HG03378 (cell line): Measurements from ENCODE around the gene GNAL.
"Not testable (repeated sequence)": the region's sequence is repeated elsewhere in the genome, so short reads cannot be mapped to it uniquely, and the experiment has no call there.

Source experiments
- ATAC-seq: cut with Tn5 transposase; IDR thresholded peaks from one replicate; pipeline ENCODE4 v1.9.1; 2021; ENCODE audit warnings: mild to moderate bottlenecking, moderate library complexity; ENCODE audit not compliant: unreplicated experiment

The GNAL gene

DNA sequence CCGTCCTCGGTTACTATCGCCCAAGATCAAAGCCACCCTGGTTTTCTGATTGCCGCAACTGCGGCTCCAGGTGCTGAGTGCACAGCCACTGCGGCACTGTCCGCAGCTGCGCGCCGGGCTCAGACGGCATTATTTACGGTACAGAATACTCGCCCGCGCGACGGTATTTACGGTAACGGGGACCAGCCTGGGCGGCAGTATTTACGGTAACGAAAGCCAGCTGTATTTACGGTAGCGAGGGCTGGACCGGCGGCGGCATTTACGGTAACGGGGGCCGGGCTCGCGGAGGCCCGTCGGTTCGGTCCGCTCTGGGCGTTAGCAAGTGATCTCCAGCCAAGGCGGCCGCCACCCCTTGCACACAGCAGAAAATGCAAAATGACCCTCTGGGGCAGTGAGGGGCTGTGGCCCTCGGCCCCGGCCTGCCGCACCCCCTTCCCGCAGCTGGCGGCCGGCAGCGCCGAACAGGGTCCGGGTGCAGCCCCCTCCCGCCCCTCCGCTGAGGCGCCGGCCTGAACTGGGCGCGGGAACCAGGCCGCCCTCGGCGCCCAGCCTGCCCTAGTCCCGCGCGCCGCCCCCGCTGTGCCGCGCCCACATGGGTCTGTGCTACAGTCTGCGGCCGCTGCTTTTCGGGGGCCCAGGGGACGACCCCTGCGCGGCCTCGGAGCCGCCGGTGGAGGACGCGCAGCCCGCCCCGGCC, at the start of gene GNAL:
Gene GNAL, plus strand, starts transcription at position 293 of the 697 bp plus-strand sequence. Its CDS starts 300 bp downstream, at position 593.
- peak; percentile 56 for ATAC-seq

DNA sequence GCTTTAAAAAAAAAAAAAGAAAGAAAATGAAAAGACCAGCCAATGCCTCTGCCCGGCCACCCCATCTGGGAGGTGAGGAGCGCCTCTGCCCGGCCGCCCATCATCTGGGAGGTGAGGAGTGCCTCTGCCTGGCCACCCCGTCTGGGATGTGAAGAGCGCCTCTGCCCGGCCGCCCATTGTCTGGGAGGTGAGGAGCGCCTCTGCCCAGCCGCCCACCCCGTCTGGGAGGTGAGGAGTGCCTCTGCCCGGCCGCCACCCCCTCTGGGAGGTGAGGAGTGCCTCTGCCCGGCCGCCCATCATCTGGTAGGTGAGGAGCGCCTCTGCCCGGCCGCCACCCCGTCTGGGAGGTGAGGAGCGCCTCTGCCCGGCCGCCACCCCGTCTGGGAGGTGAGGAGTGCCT, 41.8 kb upstream of the GNAL start:
- not testable (repeated sequence) for ATAC-seq

DNA sequence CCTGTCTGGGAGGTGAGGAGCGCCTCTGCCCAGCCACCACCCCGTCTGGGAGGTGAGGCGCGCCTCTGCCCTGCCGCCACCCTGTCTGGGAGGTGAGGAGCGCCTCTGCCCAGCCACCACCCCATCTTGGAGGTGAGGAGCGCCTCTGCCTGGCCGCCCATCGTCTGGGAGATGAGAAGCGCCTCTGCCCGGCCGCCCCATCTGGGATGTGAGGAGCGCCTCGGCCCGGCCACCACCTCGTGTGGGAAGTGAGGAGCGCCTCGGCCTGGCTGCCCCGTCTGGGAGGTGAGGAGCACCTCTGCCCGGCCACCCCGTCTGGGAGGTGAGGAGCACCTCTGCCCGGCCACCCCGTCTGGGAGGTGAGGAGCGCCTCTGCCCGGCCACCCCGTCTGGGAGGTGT, 41.3 kb upstream of the GNAL start:
- ATAC-seq: not testable (repeated sequence)

DNA sequence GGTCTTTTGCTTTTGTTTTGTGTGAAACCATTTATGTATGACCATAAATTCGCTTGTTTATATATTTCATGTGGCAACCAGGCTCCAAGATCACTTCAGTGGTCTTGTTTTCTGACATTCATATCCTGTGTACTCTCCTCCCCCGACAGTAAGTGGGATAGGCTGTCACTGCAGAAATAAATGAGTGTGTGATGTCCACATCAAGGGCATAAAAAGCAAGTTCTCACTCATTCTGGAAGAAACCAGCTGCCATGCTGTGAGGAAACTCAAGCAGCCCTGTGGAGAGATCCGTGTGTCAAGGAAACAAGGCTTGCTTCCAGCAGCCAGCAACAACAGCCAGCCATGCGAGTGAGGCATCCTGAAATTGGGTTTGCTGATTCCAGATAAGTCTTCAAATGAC, 39.2 kb upstream of the GNAL start:
- ATAC-seq: no peak

DNA sequence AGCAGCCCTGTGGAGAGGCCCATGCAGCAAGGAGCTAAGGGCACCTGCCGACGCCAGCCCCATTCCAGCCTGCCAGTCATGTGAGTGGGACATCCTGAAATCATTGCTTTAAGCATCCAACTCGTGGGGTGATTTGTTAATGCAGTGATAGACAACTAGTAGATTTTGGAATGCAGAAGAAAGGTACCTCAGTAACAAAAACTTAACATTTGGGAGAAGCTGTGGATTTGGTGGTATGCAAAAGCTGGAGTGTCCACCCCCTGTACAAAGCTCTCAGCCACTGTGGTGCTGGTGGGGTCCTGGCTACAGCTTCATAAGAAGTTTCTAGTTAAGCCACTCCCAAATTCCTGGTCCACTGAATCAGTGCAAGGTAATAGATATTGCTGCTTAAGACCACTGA, 37.2 kb upstream of the GNAL start:
- no peak for ATAC-seq

DNA sequence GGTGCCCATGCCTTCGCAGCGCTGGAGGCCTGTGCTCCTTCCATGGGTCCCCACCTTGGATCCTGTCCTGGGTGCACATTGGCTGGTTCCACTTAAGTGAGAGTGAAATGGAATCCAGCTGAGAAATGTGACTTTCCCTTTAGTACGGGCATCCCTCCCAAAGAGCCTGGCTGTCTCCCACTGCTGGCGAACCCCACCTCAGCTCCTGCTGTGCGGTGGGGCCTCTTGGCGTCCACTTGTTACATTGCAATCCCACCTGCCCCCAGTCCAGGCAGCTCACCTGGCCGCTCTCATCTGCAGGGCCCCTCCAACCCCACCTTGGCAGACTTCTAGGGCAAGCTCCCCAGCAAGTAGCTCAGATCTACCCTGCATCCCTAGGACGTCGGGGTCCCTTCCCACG, 35.5 kb upstream of the GNAL start:
- no peak for ATAC-seq

DNA sequence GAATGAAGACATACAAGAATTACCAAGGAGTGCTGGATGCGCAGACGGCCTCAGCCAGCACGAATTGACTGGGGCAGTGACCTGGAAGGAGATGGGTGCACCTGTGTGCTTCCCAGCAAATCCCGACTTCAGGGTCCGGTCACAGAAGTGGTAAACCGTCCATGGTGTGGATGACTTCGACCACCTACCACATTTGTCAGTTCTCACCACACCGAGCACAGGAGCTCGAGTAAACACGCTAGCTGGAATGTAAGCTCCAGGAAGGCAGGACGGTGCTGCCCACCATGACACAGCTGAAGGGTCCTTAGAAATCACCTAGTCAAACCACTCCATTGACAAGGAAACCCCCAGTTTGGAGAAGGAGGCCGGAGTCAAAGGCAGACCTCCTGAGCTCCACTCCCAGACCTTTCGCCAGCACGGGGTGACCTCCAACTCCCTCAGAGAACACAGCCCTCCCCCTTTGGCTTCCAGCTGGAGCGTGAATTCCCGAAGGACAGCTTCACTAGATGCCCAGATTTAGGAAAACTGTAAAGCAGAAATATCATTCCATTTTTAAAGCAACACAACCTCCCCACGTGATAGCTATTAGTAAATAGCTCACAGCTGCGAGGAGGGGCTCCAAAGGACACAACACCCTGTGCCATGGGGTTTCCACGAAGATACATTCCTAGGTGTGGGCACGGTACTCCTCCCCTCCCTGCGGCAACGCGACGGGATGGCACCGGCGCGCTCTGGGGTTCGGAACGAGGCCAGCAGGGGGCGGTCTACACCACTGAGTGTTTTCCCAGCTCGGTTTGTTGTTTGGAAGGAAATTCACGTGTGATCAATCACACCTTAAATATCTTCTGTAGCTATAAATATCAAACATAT, 34.1 kb upstream of the GNAL start:
- ATAC-seq: no peak

DNA sequence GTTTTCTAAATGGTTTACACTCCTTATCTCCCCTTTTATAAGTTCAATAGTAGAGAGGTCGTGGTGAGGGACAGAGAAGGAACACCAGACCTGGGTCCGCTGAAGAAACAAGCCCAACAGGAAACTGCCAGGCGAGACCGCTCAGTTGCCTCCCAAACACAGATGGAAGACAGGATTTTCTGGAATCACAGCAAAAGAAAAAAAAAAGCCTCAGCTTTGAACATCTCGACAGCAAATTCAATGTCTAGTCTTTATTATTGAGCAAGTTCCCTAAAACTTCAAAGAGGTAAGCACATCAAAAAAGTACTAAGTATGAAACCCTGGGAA, 33.5 kb upstream of the GNAL start:
- no peak for ATAC-seq

DNA sequence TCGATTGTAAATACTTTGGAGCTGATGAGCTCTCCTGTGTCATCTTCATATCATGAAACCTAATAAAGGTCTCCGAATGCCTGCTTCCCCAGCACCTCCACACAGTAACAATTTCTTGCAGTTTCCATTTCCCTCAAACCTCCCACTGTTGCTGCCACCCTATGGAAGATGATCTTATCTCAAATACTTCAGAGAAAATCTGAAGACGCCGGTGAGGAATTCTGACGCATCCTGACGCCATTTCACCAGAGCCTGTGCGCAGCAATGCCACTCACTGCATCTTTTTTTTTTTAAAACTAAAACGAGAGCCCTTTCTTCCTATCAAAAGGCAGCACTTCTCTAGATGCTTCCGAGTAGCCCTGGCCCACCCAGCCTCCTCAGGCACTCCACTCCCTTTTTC, 31.9 kb upstream of the GNAL start:
- no peak for ATAC-seq

DNA sequence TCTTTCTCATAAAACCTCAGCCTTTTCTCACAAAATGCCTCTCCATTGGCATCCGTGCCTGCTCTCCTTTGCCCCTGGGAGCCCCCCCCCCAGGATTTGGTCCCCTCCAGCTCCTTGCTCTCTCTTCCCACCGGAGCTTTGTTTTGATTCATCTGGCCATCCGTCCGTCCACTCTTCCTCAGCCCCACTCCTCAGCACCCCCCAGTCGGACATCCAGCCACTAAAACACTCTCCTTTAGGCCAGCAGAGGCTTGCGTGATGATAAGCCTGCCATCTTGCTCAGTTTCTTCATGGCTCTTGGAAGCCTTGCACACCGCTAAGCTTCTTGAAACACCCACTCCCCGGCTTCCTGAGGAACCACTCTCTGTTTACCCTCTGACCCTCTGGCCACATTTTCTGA, 31.5 kb upstream of the GNAL start:
- no peak for ATAC-seq

DNA sequence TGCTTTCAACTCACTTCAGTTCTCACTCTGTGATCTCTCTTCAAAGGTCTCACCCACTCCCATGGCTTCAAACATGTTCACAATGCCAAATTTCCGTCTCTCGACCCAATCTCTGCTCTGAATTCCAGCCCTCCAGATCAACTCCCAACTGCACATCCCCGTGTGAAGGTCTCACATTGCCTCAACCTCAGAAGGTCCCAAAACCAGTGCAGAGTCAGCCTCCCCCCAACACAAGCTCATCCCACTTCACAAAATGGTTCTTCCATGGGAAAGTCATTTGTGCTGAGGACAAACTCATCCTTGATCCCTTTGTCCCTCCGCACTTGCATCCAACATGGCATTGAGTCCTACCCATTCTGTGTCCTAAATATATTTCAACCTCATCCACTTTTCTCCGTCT, 31.0 kb upstream of the GNAL start:
- ATAC-seq: no peak

DNA sequence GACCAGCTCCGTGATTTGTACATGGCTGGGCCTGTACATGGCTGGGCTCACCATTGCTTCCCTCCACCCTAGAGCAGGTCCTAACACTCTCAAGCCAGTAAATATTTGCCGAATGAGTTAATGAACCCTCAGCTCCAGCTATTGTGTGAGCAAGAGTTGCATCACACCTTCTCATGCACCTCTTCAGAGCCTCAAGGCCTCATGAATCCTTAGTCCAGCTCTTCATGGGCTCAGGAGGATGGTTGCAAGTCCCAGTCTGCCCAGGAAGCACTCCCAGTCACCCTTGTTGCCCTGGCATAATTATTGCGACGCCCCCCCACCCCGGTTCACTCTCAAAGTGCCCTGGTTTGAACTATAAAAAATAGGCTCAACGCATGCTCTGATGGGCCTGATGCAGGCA, 30.1 kb upstream of the GNAL start:
- ATAC-seq: no peak

DNA sequence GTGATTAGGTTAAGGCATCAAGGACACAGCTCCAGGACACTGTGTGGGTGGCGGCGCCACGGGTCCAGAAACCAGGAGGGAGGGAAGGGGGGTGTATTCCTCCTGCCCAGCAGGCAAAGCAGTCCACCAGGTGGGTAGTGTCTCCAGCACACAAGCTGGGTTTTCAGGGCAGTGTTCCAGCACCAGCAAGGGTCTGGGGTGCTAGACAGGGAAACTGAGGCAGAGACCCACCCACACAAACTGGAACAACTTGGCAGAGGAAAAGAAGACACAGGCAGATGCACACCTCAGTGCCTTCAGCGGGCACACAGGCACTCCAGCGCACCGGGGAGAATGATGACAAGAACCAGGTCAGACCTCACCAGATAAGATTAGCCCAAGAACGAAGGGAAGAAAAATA, 28.4 kb upstream of the GNAL start:
- ATAC-seq: no peak

DNA sequence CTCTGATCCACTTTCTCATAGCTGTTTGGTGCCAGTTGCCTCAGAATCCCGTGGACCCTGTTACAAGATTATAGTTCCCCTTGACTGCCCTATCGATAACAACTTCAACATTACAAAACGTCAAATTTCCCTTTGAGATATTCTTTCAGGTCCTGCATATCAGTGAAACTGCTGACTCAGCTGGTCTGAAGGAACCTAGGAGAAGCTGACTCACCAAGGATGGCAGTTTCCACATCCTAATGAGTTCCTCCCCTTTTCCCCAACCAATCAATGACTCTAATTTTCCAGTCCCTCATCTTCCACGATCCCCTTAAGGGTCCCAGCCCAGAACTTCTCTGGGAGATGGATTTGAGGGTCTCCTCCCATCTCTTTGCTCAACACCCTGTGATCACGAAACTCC, 27.6 kb upstream of the GNAL start:
- no peak for ATAC-seq

DNA sequence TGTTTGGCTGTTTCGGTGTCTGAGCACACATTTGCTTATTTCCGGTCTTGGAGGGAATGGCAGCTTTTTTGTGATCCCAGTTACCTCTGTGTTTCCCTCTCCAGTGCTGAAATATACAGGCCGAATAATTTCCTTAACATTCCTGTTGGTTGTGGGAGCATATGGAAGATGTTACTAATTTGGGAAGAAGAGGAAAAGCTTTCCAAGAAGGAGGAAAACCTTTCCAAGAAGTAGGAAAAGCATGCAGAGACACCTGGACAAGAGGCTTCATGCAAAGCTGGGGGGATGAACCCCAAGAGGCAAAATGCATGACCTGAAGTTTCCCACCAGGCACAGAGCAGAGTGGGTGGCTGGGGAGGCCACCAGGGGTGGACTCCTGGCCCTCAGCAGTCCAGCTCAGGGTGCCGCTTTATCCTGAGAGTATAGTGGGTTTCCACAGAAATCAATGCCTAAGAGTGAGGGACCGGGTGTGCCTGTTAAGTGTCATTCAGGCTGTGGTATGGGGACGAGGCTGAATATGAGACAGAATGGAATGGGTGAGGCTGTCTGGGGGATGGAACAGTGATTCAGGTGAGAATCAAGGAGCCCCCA, 25.5 kb upstream of the GNAL start:
- no peak for ATAC-seq

DNA sequence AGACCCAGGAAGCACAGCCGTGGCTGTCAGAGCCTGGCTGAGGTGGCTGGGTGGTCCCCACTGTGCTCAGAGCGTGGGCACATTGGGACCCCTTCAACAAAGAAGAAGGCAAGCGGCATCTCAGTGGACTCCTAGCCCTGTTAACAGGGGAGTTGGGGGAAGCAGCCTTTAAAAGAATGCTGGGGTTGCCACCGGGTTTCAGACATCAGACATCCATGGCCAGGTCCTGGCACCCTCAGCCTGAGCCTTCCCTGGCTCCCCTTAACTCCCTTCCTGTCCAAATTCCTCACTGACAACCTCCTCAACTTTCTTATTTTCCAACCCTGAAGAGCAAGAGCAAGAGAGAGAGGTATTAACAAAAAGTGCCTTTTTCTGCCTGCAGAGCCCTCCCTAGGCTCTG, 24.8 kb upstream of the GNAL start:
- ATAC-seq: no peak

DNA sequence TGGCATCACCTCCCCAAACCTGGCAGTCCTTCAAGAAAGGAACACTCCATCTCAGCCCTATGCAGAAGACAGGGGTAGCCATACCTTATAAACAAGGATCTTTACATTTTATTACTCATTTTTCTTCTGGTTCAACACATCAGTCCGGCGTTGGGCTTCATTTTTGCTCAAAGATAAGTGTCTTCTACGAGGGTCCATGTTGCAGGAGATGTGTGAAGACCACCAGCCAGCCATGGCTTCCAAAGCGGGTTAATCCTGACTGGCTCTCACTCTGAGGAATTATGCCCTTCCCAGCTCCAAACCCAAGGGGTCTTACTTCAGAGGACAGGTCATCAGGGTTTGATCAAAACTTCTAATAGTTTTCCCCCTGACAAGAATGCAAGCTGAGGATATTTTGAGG, 23.9 kb upstream of the GNAL start:
- ATAC-seq: no peak

DNA sequence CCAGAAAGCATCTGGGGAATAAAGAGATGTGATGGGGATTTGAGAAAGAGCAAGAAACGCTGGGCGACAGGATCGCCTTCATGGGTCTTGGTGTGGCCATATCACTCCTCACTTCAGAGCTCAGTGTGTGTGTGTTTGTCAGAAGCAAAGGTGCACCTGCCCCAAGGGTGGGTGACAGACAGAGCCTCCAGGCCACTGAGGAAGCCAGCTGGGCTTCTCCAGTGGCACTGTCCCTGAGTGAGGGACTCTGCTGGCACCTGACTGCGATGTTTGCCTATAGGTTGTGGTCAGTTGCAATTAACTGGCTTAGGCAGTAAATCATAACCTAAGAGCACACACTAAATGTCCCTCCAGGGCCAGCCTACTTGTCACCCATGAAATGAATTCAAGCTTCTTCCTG, 23.5 kb upstream of the GNAL start:
- no peak for ATAC-seq

DNA sequence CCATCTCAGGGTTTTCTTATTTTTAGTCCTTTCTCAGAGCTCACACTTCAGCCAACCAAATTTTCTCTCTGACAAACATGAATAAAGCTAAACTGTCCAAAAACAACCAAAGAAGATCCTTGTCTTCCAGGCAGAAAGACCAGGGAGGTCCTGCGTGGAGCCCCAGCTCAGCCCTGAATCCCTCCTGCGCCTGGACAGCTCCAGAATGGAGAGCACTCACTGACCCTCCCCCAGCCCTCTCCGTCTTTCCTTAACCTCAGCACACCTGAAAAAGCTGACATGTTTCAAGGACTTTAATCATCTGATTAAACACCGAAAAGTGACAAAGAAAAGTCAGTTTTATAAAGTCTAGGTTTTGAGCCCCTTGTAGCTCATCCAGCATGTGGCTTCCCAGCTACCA, 22.9 kb upstream of the GNAL start:
- no peak for ATAC-seq

DNA sequence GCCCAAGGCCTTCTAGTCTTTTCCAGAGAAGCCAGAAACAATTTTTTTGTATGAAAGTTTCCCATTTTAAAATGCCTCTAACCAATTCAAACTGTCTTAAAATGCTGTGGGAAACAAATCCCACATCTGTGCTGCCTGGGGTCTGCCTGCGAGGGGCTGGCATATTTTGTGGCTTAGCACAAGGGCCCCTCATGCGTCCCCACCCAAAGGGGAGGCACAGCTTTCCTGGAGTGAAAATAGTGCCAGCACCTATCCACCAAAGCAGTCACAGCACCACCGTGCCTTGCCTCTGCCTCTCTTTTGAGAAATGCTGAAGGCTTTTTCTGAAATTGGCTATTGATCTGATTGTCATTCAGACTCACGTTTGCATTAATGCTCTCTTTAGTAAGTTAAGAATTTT, 22.2 kb upstream of the GNAL start:
- no peak for ATAC-seq

DNA sequence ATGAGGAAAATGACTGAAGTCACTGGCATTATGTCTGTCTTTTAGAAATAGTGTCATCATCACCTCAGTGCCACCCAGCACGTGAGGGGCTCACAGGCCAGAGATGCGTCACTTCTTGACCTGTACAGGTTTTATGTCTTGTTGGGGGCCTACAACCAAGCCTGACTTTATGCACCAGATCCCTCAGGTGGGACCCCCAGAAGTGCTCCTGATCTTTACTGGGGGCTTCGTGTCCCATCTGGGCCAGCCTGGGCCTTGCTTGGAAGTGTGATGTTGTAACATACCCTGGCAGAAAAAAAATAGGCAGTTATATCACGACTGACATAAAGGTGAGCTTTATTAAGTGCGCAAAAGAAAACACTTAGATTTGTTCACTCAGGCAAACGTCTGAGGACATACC, 21.5 kb upstream of the GNAL start:
- ATAC-seq: no peak

DNA sequence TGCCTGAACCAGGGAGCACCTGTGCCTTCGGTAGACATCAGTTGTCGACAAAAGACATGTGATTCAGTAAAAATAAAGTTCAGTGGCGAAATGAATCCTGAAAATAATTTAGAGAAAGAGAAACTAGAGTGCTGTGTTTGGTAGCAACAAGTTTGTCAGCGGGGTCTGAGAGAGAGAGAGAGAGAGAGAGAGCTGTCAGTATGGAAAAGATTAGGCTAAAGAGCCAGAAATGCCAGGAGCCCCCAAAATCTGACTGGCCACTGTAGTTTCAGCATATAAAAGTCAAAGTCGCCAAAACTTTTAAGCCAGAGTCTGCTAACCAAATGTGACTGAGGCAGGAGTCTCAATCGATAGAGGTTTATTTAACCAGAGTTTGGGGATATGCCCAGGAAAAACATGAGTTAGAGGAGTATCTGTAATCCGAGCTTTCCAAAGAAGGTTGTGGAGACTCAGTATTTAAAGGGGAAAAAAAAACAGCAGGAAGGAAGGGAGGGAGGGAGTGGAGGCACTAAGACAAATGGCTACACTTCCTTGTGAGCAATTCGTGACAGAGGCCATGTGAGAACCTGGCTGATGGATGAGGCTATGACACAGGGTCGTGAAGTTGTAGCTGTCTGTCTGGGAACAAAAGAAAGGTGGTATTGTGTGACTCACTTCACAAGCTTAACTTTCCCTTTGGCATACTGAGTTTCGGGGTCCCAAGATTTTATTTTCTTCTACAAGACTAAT, 20.5 kb upstream of the GNAL start:
- ATAC-seq: no peak
